Iris pigment epithelial cell (primary cell): ENCODE results near the gene NDEL1.

Experiments used
- DNase-seq: peaks from one replicate; pipeline ENCODE4 v3.0.0-alpha.2; 2011; ENCODE audit warnings: low read depth

NDEL1 gene

DNA sequence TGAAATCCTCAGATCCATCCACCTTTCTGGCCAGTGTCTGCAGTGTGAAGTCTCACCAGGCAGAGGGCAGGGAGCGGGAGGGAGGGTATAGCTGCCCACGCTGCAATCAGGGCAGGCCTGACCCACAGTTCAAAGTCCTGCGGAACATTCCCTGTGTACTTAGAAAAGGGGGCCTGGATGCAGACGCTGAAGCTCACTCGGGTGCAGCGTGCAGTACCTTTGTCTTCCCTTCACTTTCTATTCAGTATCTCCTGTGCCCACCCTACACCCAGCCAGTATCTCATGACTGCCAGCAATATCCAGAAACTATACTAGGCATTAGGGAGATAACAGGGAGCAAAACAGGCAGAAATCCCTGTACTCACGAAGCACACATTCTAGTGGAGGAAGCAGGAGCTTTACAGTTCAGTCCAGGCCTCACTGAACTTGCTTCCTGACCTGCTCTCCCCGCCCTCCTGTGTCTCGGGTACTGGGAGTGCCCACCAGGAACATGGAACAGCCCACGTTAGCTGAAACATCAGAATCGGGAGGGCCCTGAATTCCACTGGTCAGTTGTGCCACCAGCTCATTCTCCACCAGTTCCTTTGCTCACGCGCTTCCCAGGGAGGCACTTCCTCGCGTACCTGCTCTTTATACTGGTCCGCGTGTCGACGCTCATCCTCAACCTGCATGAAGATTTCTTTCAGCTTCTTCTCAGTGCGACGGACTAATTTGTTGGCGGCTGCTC, 42.2 kb downstream of the NDEL1 start:
- no peak for DNase-seq

DNA sequence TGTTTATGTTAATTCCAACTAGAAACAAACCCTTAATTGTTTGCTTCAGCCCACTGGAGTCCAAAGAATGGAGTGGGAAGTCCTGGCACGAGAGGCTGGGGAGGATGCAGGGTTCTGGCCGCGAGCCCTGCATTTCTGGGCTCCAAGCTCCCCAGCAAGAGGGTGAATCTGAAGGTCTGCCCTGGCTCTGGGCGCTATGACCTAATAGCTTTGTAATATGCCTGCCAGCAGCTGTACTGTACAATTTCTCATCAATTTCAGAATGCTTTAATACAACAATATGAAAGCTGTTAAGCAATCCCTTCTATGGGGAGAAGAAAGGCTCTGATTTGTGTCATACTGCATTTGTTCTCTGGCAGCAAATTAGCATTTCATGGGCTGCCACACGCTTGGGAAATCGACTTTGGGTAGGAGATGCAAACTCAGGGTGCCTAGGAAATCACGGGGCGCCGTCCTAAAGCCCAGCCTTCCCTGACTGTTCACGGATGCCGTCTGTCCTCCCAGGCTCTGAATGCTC, 43.8 kb downstream of the NDEL1 start:
- DNase-seq = peak; percentile 64

DNA sequence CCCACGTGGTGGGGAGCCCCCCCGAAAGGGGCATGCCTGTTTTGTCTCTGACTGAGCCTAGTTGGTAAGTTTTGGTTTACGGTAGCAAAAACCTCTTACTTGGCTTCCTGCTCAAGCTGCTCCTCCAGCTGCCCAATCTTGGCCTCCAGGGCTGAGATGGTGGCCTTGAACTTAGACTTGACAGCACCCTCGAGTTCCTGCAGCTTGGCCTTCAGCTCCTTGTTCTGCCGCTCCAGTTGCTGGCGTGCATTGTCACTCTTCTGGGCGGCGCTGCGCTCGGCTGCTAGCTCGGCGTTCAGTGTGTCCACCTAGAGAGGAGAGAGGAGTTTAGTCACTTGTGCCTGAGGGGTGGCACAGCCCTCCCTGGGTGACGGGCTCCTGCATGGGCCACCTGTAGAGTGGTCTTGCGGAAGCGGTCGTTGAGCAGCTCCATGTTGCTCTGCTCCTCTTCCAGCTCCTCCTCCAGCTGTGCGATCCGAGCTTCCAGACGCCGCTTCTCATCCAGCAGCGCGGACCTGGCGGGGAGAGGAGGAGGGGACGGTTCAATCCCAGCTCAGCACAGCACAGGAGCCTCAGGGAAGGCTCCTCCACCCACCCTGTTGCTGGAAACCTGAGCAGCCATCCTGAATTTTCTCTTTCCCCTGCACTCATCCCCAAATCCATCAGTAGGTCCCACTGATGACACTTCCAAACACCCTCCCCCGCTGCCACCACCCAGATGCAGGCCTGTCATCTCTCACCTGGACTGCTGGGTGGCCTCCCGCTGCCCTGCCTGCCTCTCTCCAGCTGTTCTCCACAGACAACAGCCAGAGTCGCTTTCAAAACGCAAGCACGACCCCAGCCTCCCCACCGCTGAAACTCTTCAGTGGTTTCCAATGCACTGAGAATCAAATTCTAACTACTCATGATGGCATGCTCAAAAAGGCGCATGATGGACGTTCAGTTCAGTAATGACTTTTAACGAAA, 44.6 kb downstream of the NDEL1 start:
- no peak for DNase-seq

DNA sequence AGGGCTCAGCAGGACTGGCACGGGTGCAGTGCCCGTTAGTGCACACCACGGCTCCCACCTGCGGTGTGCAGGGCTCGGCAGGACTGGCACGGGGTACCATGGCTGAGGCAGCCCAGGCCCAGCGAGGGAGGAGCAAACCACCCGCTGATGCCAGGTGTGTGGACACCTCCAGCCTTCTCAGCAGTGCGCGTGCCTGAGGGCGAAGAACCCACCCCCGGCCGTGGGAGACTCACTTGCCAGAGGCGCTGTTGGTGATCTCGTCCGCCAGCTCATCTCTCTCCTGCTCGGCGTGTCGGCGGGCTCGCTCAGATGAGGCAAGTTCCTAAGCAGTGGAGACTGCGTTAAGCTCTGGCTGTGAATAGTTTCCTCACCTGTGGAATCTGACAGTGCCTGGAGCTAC, 45.4 kb downstream of the NDEL1 start:
- DNase-seq = no peak

DNA sequence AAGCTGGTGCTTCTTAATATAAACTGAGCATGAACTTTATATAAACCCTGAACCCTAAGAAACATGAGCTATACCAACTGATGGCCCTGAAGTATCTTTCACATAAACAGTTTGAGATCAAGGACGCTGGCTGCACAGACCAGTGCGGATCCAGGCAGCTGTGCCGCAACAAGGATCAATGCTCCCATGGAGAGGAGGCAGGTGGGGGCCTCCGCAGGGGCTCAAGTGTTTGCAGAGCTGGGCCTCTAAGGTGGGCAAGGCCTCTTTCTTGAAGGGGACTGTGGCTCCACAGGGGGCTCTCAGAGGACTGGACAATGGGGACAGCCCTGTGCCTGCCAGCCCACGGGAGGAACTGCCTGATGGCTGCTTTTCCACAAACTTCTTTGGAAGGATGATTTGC, 46.0 kb downstream of the NDEL1 start:
- DNase-seq = no peak

DNA sequence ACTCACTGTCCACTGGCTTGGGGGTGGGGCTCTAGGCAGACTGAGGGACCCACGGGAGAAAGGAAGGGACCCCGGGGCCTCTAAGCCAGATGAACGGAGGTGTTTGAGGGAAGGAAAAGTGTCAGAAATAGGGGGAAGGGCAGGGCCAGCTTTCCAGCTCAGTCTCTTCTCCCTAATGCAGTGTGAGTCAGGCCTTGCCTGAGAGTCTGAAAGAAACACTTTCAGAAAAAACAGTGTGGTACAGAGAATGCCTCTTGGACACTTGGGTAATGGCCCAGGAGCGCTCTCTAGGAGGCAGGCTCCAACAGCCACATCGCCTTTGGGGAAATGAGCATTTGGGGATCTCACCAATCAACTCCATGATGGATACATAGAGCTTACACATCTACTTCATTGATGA, 46.9 kb downstream of the NDEL1 start:
- DNase-seq = peak; percentile 26

DNA sequence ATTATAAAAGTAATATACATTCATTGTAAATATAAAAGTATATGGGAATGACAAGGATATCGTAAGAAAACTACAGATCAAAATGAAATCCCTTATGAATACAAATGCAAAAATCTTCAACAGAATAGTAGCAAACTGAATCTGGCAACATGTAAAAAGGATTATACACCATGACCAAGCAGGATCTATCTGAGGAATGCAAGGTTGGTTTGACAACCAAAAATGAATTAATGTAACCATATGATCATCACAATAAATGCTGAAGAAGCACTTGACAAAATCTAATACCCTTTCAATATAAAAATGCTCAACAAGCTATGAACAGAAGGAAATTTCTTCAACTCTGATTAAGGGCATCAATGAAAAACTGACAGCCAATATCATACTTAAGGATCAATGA, 48.8 kb downstream of the NDEL1 start:
- no peak for DNase-seq

DNA sequence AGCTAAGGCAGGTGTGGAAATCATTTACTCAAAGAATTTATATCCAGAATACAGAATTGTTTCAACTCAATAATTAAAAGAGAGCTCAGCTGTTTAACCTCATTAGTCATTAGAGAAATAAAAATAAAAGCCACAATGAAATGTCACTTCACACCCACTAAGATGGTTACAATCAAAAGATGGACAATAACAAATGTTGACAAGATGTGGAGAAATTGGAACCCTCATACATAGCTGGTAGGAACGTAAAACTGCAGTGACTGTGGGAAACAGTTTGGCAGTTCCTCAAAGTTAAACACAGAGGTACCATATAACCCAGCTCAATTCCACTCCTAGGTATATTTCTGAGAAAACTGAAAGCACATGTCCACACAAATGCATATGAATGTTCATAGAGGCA, 49.8 kb downstream of the NDEL1 start:
- no peak for DNase-seq

DNA sequence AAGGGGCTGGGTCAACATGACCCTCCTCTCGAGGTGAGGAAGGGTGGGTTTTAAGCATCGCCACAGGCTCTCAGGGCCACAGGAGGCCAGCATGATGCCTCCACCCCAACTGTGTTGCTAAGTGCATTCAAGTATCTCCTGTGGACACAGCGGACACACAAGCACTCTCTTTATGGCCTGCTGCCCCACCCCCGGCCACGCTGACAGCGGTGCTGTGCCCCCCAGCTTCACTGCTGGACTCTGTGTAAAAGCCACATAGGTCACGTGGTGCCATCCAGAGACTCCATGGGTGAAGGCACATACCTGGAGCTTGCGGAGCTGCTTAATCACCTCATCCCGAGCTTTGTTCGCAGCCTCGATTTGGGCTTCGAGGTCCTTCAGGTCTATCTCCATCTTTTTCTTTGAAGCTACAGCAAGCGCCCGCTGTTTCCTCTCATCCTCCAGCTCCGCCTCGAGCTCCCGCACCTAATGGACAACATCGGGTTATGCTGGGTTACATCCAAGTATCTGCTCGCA, 51.5 kb downstream of the NDEL1 start:
- DNase-seq = no peak

DNA sequence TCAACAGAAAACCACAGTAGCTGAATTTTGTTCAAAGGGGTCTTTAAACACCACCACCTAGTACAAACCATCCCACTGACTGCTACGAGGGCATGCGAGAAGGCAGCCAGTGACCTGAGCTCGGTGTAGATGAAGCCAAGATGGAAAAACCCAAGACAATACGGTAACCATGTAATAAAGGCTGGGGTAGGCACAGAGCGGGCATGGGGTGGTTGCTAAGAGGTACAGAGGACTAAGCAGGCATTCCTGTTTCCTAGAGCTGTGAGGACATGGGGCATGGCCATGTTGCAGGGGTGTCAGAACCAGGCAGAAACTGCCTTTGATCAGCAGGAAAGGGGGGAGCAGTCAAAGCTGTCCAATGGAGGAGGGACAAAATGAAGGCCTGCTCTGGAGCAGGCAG, 52.1 kb downstream of the NDEL1 start:
- no peak for DNase-seq

DNA sequence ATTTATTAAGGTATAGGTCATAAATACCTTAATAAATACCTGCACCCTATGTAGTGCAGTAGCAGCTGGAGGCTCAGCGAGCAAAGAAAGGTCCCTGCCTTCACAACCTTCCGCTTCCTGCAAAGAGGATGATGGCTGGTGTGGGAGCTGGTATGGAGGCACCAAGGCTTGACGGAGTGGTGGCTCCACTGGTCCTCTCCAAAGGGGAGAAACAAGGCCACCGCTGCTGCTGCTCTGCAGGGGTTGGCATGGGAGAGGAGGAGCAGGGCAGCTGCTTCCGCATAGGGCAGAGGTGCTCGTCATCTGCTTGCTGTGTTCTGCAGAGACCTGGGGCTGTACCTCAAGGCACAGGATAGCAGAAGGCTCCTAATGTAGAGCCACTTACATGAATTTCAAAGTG, 52.8 kb downstream of the NDEL1 start:
- no peak for DNase-seq

DNA sequence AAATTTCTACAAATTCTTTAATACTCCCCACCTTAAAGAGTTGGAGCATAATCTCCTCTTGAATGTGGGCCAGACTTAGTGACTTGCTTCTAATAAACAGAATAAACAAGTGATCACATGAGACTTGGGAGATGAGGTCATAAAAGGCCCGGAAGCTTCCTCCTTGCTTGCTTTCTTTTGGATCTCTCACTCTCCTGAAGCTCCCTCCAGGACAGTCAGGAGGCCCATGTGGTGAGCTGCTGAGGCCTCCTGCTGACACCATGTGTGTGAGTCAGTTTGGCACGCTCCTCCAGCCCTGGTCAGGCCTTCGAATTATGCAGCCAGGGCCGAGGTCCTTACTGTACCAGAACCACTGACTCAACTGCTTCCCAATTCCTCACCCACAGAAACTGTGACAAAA, 53.2 kb downstream of the NDEL1 start:
- peak; percentile 99 for DNase-seq

DNA sequence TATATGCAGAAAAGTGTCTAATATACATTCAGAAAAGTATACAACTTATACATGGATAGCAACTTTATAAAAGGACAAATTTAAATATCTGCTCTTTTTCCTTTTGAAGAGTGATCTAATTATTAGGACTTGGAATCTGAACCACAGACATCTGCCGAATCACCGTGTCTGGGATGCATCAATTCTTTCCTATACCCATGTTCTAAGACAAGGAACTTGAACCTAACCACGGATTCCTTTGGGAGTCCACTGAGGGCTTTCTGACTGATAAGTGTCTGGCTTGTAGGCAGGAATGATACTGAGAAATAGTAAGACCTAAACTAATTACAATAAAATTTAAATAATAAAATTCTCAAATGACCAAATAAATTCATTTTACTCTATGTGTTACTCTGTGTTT, 54.2 kb downstream of the NDEL1 start:
- peak; percentile 41 for DNase-seq

DNA sequence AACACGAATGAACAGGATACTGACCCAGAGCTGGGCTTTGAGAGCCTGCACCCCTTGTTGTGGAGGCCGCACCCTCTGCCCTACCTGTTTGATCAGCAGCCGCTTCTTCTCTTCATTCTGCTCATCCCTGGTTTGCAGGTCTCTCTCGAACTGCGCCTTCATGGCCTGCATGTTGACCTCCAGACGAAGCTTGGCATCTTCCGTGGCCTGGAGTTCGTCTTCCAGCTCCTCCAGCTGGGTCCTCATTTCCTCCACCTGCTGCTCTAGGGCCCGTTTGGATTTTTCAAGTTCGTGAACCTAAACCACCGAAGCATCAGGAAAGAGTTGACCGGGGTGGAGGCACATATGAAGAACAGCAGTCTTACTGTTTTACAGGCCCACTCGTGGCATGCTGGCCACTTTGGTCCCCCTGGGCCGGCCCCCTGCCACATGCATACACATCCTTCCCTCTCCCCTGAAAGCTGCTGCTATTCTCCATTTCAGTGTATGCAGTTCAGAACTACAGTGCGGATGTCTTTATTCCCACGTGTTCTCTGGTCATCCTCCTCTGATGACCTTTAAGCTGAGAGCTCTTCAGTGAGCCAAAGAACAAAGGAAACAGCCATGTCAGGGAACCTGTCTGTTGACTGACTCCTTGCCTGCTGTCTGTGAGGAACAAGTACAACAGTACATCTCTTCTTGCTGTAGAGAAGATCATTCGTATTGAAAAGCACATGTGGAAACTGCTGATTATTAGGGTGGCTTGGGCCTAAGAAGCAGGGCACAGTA, 54.8 kb downstream of the NDEL1 start:
- DNase-seq = no peak

DNA sequence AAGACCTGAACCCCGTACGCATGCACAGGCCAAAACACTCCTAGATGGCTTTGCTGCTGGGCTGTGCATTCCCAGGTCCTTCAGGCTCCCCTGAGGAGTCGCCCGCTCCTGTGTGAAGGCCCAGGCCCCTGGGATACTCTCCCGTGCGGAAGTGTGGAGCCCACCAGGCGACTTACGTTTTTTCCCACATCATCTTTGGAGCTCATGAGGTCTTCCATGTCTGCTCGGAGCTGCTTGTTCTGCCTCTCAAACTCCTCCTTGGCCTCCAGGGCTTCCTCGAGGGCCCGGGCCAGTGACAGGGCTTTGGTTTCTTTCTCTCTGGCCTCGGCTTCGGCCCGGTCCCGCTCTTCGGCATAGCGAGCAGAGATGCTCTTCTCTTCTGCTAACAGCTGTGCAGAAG, 56.4 kb downstream of the NDEL1 start:
- no peak for DNase-seq

DNA sequence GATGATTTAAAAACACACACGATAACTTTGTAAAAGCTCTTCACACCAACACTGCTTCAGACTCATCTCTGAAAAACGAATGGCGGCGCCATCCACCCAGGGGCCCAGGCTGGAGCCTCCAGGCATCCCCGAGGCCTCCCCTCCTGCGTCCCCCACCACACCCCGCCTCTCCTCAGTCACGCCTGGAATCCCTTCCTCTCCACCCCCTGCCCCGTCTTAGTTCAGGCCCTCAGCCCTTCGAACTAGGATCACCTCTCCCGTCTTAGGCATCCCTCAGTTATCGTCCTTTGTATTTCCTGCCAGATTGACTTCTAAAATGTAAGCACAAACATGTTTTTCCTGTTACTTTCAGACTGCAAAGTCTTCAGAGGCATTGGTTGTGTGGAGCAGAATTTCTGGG, 58.3 kb downstream of the NDEL1 start:
- DNase-seq = no peak

DNA sequence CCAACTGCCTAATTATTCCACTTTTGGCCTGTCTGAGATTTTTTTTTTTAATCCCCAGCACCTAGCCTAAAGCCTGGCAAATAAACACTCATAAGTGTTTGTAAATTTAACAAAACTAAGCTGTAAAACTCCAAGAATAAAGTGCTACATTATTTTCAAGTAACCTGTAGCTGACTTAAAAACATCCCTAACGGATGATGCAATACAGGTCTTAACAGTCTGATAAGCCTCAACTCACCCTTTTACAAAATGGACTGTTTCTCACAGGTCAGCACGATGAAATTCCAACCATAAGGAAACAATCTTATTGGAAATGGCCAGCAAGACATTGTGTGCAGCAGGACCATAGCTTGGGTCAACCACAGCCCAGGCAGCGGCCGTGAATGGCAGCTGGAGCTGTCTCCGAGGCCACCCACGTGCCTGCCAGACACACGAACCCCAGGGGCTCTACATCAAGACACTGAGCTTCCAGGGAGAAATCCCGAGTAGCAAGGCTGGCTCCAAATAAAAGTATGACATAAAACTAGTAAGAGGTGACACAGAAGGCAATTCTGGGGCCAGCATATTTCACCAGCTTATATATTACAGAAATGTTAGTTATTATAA, 58.9 kb downstream of the NDEL1 start:
- no peak for DNase-seq

DNA sequence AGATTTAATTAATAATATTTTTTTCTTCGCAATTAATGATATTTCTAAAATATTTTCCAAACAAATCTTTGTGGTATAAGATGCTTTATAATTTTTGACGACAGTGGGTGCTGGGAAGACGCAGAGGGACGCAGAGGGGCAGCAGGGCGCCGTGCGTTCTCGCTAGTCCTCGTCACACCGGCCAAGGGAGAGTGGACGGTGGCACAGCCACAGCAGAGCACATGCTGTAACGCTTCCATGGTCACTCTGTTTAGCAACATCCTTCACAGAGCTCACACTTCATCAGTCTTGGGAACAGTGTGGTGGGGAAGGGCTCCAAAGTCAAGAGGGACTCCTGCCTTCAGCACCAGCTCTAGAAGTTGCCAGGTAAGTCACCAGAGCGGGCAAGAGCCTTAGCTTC, 60.4 kb downstream of the NDEL1 start:
- DNase-seq = no peak

DNA sequence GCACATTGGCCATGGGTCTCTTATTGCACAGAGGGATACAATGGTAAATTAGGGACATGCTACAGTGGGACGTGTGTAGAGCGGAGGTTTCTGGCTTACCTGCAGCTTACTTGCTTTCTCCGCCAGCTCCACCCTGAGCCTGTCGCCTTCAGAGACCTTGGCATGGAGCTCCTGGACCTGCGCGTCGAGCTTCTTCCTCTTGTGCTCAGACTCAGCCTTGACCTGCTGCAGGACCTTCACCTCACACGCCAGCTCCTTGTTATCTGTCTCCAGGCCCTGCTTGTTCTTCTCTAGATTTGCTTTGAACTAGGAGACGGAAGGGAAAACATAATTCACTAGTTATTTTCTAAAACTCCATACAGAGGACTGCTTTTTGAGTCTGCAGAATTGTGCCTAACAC, 63.5 kb downstream of the NDEL1 start:
- DNase-seq = no peak

DNA sequence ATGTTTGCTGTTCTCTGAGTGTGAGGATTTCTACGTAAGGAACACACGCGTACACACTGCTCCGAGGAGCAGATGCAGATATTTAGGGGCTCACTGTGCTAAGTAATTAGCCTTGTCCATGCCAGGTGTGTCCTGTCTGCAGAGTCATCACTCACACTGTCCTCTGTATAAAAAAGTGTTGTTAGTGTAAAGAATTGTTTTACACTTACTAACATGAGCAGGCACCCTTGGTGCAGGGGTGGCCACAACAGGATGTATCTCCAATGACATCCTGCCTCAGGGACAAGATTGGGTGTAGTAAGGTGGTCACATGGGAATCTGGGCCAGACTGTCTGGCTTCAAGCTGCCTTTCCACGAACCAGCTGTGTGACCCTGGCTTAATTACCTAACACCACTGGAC, 63.9 kb downstream of the NDEL1 start:
- no peak for DNase-seq

DNA sequence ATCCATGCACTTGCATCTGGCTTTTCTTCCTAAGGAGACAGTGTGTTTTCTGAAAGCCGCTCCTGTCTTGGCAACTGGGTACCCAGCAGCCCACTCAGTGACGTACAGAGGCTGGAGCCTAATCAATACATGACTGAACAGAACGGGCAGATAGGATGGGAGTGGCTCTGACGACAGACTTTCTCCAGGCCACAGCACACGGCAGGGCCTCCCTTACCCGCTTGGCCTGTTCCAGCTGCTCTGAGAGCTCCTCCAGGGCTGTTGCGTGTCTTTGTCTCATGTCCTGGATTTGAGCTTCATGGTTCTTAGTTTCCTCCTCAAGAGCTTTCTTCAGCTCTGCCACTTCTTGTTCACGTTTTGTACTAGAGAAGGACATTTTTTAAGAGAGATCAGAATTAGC, 64.9 kb downstream of the NDEL1 start:
- DNase-seq = no peak

DNA sequence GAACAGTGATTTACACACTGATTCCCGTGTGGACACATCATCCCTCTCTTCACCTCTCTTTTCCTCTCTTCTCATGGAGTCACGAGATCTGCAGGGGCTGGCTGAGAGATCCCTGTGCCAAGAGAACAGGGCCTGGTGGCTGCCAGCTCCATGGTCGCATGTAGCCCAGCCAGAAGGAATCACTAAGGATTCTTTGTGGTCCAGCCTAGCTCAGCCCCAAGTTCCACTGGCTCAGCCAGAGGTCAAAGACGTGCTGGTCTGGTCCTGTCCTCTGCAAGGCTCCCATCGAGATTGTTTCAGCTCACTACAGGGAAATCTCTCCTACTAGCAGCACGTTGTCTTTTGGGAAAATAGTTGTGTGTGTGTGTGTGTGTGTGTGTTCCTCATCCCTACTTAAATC, 66.4 kb downstream of the NDEL1 start:
- DNase-seq = no peak
